Measurements from ENCODE around the gene ATE1. TPM values are rescaled to one million over a fixed set of nuclear protein-coding genes. Genes with fewer than 3 reads are reported as not detected.

ATE1 gene
- total RNA-seq, 4 donors from 2014 or later, result 26.4 to 42.6 (median 30.1) TPM

- TF ChIP-seq, protein P1, sequence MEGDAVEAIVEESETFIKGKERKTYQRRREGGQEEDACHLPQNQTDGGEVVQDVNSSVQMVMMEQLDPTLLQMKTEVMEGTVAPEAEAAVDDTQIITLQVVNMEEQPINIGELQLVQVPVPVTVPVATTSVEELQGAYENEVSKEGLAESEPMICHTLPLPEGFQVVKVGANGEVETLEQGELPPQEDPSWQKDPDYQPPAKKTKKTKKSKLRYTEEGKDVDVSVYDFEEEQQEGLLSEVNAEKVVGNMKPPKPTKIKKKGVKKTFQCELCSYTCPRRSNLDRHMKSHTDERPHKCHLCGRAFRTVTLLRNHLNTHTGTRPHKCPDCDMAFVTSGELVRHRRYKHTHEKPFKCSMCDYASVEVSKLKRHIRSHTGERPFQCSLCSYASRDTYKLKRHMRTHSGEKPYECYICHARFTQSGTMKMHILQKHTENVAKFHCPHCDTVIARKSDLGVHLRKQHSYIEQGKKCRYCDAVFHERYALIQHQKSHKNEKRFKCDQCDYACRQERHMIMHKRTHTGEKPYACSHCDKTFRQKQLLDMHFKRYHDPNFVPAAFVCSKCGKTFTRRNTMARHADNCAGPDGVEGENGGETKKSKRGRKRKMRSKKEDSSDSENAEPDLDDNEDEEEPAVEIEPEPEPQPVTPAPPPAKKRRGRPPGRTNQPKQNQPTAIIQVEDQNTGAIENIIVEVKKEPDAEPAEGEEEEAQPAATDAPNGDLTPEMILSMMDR (IDR thresholded peaks at IDR 0.05; ENCODE audit: low read depth), result no peak
These were observed 97.7 kb downstream of the ATE1 start for GRCh38 chr10:121830101-121830500.

DNA sequence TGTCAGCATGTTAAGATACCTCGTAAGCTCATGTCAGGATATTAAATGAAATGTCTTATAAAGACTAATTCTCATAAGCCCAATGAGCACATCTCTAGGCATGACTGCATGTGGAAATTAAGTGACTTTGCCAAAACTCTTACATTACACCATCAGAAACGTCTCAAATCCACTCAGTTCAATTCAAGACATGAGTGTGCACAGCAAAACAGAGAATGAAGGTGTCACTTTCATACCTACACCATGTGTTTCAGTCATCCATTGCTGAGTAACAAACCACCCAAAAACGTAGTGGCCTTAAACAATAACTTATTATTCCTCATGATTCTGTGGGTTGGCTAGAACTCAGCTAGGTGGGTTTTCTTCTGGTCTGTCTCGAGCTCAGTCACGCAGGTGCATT is 99.8 kb downstream of the ATE1 start:
- TF ChIP-seq, protein P1 (IDR thresholded peaks at IDR 0.05; ENCODE audit: low read depth), result no peak

- TF ChIP-seq, protein P1 (IDR thresholded peaks at IDR 0.05; ENCODE audit: low read depth), result no peak
These were observed 103.8 kb downstream of the ATE1 start for GRCh38 chr10:121823993-121824463.

DNA sequence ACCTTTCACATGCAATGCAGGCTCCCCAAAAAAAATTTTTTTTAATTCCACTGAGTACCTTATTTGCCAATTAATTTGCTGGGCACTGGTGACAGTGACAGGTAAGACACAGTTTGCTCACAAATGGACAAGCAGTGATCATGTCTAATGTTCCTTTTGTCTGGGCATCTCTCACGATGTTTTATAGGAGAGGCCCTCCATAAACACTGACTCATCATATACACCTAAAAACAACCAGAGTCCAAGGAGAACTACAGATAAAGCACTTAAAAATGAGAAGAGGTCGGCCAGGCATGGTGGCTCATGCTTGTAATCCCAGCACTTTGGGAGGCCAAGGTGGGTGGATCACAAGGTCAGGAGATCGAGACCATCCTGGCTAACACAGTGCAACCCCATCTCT is 105.1 kb downstream of the ATE1 start:
- TF ChIP-seq, protein P1 (IDR thresholded peaks at IDR 0.05; ENCODE audit: low read depth), result no peak

DNA sequence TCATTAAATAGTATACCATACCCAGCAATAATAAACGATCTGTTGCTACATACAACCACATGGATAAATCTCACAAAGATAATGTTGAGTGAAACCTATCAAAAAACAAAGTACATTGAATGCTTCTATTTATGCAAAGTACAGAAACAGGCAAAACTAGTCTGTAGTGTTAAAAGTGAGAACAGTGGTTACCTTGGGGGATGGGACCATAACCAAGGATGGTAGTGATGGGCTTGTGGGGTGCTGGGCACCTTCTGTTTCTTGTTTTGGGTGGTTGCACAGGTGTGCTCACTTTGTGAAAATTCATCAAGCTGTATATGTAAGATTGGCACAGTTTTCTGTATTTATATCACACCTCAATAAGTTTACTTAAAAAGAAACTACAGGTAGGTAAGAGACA is 105.7 kb downstream of the ATE1 start:
- TF ChIP-seq, protein P1 (IDR thresholded peaks at IDR 0.05; ENCODE audit: low read depth), result no peak

GRCh38 chr10:121819049-121819448 is 108.8 kb downstream of the ATE1 start:
- TF ChIP-seq, protein P1 (IDR thresholded peaks at IDR 0.05; ENCODE audit: low read depth), result no peak

DNA sequence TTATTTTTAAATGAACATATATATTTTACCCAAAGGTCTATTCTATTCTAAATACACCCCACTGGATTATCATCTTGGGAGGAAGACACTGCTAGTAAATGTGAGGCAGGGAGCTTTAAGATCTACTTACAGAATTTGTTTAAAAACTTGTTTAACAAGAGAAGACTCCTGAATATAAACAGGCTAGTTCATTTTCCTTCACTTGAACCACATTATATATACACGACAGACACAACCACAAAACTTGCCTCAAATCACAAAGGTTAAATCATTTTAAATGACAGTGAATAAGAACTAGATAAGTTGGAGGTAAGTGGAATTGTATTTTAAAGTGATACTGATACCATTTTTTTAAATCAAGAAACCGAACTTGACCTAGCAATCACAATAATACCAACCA is 109.2 kb downstream of the ATE1 start:
- TF ChIP-seq, protein P1 (IDR thresholded peaks at IDR 0.05; ENCODE audit: low read depth), result no peak

Measured in subcutaneous adipose tissue (tissue), 4 donors.